Karpas-422 (cell line): ENCODE measurements around the gene ZWILCH. TPM values are rescaled to one million over a fixed set of nuclear protein-coding genes. Genes with fewer than 3 reads are reported as not detected.

Experiments
- DNase-seq: peaks from one replicate; pipeline ENCODE4 v3.0.0-alpha.2; 2015
- H2AFZ ChIP-seq: fragments of 200-600 bp; sonication (generic); 2 replicates; pipeline ENCODE4 v1.6.1; 2014; ENCODE audit warnings: antibody characterized with exemption, low read length, mixed read lengths
- H3K27ac ChIP-seq: fragments of 200-600 bp; sonication (generic); 2 replicates; pipeline ENCODE4 v1.5.1; 2014; ENCODE audit warnings: mild to moderate bottlenecking, low read length, moderate library complexity
- H3K27me3 ChIP-seq: fragments of 200-600 bp; sonication (generic); 2 replicates; pipeline ENCODE4 v1.6.1; 2014; ENCODE audit warnings: low read length, mixed read lengths
- H3K36me3 ChIP-seq: fragments of 200-600 bp; sonication (generic); 2 replicates; pipeline ENCODE4 v1.6.1; 2014; ENCODE audit warnings: low read length, mixed read lengths; ENCODE audit not compliant: insufficient read depth
- H3K4me1 ChIP-seq: fragments of 200-600 bp; sonication (generic); 2 replicates; pipeline ENCODE4 v1.6.1; 2014; ENCODE audit warnings: mild to moderate bottlenecking, low read length, mixed read lengths
- H3K4me2 ChIP-seq: fragments of 200-600 bp; sonication (generic); 2 replicates; pipeline ENCODE4 v1.6.1; 2014; ENCODE audit warnings: low read length, low read depth, mild to moderate bottlenecking; ENCODE audit not compliant: poor library complexity, severe bottlenecking
- H3K4me3 ChIP-seq: fragments of 200-600 bp; sonication (generic); 2 replicates; pipeline ENCODE4 v1.5.1; 2014; ENCODE audit warnings: mild to moderate bottlenecking, antibody characterized with exemption, low read length, mixed read lengths
- H3K79me2 ChIP-seq: fragments of 200-600 bp; sonication (generic); 2 replicates; pipeline ENCODE4 v1.6.1; 2014; ENCODE audit warnings: mild to moderate bottlenecking, low read length, mixed read lengths
- H3K9ac ChIP-seq: fragments of 200-600 bp; sonication (generic); 2 replicates; pipeline ENCODE4 v1.6.0; 2014; ENCODE audit warnings: low read length
- H3K9me2 ChIP-seq: fragments of 200-600 bp; sonication (generic), shearing (Covaris generic); replicated peaks from 2 replicates; pipeline ENCODE4 v1.6.0; 2014; ENCODE audit warnings: mild to moderate bottlenecking, low read length, moderate library complexity; ENCODE audit not compliant: insufficient read depth
- H3K9me3 ChIP-seq: fragments of 300-700, 200-600 bp; sonication (generic); 2 replicates; pipeline ENCODE4 v1.6.1; 2014; ENCODE audit warnings: low read length, mixed read lengths
- H4K20me1 ChIP-seq: fragments of 200-600 bp; sonication (generic); 2 replicates; pipeline ENCODE4 v1.6.1; 2014; ENCODE audit warnings: mild to moderate bottlenecking, antibody characterized with exemption, low read length, low read depth; ENCODE audit not compliant: insufficient read depth
- total RNA-seq: library from RNA; depleted of rRNA; stranded (reverse); fragments of >200 nt; shearing (Covaris generic); gene quantifications from 2 replicates; pipeline ENCODE4 v1.2.3, GENCODE V29; 2014; ENCODE audit warnings: low replicate concordance

Gene ZWILCH
- total RNA-seq, 1 experiment from 2014 or later: 20.8 TPM

DNA sequence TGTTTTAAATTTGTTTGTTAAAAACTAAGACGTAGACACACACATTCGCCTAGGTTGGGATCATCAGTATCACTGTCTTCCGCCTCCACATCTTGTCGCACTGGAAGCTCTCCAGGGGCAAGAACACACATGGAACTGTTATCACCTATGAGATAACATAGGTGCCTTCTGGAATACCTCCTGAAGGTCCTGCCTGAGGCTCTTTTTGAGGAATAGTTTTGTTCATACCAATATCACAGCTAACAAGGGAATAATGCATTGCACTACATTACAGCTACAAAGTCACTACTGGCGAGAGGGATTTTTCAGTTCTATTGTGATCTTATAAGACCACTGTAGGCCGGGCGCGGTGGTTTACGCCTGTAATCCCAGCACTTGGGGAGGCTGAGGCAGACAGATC lies 29.9 kb downstream of the ZWILCH start:
- H3K36me3 ChIP-seq: peaks cover 55% of the 10 kb centered on the region; the same call in 1 of the 2 replicates
- no peak overlapping the region for H3K4me3 ChIP-seq
- no peaks in the 10 kb centered on the region for H3K4me1 ChIP-seq
- no peaks in the 10 kb centered on the region; the same call in 1 of the 2 replicates for H3K79me2 ChIP-seq
- no peak overlapping the region for H3K4me2 ChIP-seq
- no peak overlapping the region for H2AFZ ChIP-seq
- H3K9me3 ChIP-seq: no peaks in the 10 kb centered on the region
- H3K27me3 ChIP-seq: no peaks in the 10 kb centered on the region
- DNase-seq: no peak
- no peak overlapping the region for H3K27ac ChIP-seq
- H3K9ac ChIP-seq: no peak overlapping the region
- no peaks in the 10 kb centered on the region for H3K9me2 ChIP-seq
- no peaks in the 10 kb centered on the region for H4K20me1 ChIP-seq

DNA sequence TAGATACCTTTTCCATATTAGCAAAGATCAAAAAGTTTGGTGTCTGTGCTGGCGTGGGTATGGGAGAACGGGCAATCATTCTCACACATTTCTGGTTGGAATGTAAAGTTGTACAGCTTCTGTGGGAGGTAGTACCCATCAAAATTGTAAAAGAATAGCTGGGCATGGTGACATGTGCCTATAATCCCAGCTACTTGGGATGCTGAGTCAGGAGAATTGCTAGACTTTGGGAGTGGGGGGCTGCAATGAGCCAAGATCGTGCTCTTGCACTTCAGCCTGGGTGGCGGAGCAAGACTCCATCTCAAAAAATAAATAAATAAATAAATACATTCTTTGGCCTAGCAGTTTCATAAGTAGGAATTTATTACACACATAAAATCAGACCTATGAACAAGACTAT lies 37.8 kb downstream of the ZWILCH start:
- Histone ChIP-seq H3K79me2 (no peaks in the 10 kb centered on the region), H3K27me3 (no peaks in the 10 kb centered on the region), H3K9me2 (no peaks in the 10 kb centered on the region), H3K4me1 (no peaks in the 10 kb centered on the region), H3K27ac (no peak overlapping the region), H4K20me1 (no peaks in the 10 kb centered on the region), H3K9ac (no peak overlapping the region), H3K36me3 (peaks cover 35% of the 10 kb centered on the region; the same call in 1 of the 2 replicates), H3K9me3 (no peaks in the 10 kb centered on the region), H2AFZ (no peak overlapping the region), H3K4me3 (no peak overlapping the region), H3K4me2 (no peak overlapping the region)
- DNase-seq: no peak

DNA sequence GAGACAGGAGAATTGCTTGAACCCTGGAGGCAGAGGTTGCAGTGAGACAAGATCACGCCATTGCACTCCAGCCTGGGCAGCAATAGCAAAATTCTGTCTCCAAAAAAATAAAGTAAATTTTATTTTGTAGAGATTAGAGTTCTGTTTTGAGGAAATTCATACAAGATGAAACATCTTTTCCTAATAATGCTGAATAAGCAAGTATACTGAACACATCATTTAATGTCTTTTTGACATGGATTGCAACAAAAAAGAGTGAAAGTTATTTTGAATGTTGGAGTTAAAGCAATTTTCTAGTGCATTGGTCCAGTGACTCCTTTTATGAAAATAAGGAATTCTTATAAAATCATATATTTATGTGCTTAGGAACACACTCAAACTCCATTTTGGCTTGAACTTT lies 40.1 kb downstream of the ZWILCH start:
- Histone ChIP-seq H3K9me2 (no peaks in the 10 kb centered on the region), H3K4me2 (no peak overlapping the region), H3K9ac (no peak overlapping the region), H3K27ac (no peak overlapping the region), H2AFZ (no peak overlapping the region), H3K4me1 (no peaks in the 10 kb centered on the region), H4K20me1 (no peaks in the 10 kb centered on the region), H3K4me3 (no peak overlapping the region), H3K27me3 (no peaks in the 10 kb centered on the region), H3K9me3 (no peaks in the 10 kb centered on the region), H3K36me3 (peaks cover 38% of the 10 kb centered on the region; the same call in 1 of the 2 replicates), H3K79me2 (no peaks in the 10 kb centered on the region)
- peak; percentile 10 for DNase-seq

DNA sequence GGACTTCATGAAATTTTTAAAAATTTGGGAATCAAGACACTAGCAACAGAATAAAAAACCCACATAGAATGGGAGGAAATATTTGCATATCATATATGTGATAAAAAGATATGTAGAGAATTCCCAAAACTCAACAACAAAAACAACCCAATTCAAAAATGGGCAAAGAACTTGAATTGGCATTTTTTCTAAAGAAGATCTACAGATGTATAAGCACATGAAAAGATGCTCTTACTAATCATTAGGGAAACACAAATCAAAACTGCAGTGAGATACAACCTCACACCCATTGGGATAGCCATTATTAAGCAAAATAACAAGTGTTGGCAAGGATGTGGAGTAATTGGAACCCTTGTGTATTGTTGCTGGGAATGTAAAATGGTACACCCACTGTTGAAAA lies 50.6 kb downstream of the ZWILCH start:
- Histone ChIP-seq H3K27ac (no peak overlapping the region), H3K27me3 (no peaks in the 10 kb centered on the region), H3K4me3 (no peak overlapping the region), H3K9me3 (no peaks in the 10 kb centered on the region), H3K79me2 (no peaks in the 10 kb centered on the region), H4K20me1 (no peaks in the 10 kb centered on the region), H3K4me2 (no peak overlapping the region), H2AFZ (no peak overlapping the region), H3K9ac (no peak overlapping the region), H3K9me2 (no peaks in the 10 kb centered on the region), H3K4me1 (no peaks in the 10 kb centered on the region), H3K36me3 (peaks cover 5% of the 10 kb centered on the region; the same call in 1 of the 2 replicates)
- peak; percentile 31 for DNase-seq

DNA sequence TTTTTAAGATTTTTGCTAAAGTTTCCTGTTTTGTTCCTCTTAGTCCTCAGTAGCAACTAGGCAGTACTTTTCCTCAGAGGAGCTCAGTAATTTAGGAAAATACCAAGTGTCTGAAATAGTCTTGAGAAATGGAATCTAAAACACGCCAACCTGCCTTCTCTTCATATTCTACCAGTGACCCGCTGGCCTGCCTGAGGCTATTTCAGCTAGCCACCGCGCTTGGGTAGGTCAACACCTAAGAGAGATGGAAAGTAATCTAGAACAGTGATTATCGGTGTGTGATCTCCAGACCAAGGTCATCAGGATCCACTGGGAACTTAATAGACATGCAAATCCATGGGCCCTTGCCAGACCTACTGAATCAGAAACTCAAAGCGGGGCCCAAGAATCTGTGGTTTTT lies 53.1 kb downstream of the ZWILCH start:
- H2AFZ ChIP-seq: no peak overlapping the region
- no peaks in the 10 kb centered on the region for H3K36me3 ChIP-seq
- no peak overlapping the region for H3K4me2 ChIP-seq
- H3K9ac ChIP-seq: no peak overlapping the region
- no peaks in the 10 kb centered on the region for H3K9me3 ChIP-seq
- DNase-seq: no peak
- no peak overlapping the region for H3K4me3 ChIP-seq
- no peaks in the 10 kb centered on the region for H3K27me3 ChIP-seq
- no peaks in the 10 kb centered on the region for H3K79me2 ChIP-seq
- no peaks in the 10 kb centered on the region for H3K4me1 ChIP-seq
- H3K27ac ChIP-seq: no peak overlapping the region
- no peaks in the 10 kb centered on the region for H4K20me1 ChIP-seq
- H3K9me2 ChIP-seq: no peaks in the 10 kb centered on the region

DNA sequence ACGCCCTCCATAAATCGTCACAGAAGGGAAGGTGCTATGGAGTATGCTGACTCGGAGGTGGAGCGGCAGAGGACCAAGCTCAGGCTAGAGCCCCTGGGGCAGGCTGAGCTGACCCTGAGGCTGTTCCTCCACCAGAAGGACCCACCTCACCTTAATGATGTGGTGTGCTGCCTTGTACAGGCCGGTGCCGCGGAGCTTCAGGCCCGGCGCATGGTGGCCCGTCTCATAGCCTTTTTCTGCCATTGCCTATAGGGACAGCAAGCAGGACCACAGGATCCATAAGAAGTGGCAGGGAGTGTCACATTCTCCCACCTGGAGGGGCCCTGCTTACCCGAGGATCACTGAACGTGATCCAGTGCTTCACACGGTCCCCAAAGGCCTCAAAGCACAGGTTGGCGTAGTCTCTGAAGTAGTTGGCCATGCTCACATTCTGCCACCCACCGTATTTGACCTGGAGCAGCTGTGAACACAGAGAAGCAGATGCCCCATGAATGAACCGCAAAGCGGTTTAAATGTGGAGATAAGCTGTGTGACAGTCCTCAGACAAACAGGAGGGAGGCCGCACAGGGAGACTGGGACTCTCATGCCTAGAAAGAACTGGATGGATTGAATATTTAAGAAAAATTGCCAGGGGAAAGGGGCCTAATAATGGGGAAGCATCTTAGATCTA lies 55.9 kb downstream of the ZWILCH start:
- Histone ChIP-seq H3K9ac (no peak overlapping the region), H3K27me3 (no peaks in the 10 kb centered on the region), H3K36me3 (no peaks in the 10 kb centered on the region), H3K79me2 (no peaks in the 10 kb centered on the region), H3K9me3 (no peaks in the 10 kb centered on the region), H3K9me2 (no peaks in the 10 kb centered on the region), H3K27ac (no peak overlapping the region), H2AFZ (no peak overlapping the region), H3K4me2 (no peak overlapping the region), H4K20me1 (no peaks in the 10 kb centered on the region), H3K4me3 (no peak overlapping the region), H3K4me1 (no peaks in the 10 kb centered on the region)
- DNase-seq: peak; percentile 31

DNA sequence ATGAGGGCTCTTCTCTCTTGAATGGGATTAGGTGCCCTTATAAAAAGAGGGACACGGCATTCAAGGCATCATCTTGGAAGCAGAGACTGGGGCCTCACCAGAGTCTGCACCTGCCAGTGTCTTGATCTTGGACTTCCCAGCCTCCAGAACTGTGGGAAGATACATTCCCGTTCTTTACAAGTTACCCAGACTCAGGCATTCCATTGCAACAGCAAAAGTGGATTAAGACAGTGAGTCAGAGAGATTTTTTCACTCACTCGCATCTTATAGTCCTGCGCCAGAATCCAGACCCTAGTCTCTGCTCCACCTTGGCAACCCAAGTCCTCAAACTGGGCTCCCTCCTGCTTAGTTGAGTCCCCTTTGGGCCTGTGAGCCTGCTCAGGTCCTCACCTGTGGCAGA lies 58.0 kb downstream of the ZWILCH start:
- H4K20me1 ChIP-seq: no peaks in the 10 kb centered on the region
- H3K9me3 ChIP-seq: no peaks in the 10 kb centered on the region
- no peak overlapping the region for H3K27ac ChIP-seq
- no peaks in the 10 kb centered on the region for H3K9me2 ChIP-seq
- no peaks in the 10 kb centered on the region for H3K79me2 ChIP-seq
- no peaks in the 10 kb centered on the region for H3K36me3 ChIP-seq
- H3K4me2 ChIP-seq: no peak overlapping the region
- peaks cover 3% of the 10 kb centered on the region; the same call in 1 of the 2 replicates for H3K4me1 ChIP-seq
- H2AFZ ChIP-seq: no peak overlapping the region
- no peak overlapping the region for H3K4me3 ChIP-seq
- H3K27me3 ChIP-seq: no peaks in the 10 kb centered on the region
- DNase-seq: no peak
- no peak overlapping the region for H3K9ac ChIP-seq

DNA sequence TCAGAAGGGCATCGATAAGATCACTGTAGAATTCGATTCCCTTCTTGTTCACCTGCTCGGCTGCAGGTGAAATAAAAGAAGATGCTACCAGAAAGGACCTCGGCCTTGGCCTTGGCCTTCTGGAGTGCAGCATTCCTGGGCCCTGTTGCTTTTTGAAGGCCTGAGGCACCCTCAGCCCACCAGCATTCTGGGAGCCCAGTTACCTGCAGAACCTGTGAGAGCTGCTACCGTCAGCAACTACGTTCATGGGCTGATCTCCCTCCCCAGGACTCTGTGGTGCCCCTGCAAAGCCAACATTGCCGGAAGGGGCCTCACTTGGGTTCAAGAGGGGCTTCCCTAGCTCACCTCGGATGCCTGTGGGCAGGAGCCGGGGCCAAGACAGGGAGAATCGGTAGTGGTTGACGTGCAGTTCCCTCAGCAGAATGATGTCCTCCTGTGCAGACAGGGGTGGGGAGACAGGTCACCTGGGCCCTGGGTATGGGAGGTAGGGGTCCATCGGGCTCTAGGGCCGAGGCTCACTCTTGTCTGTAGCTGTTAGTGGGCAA lies 58.5 kb downstream of the ZWILCH start:
- Histone ChIP-seq H3K36me3 (no peaks in the 10 kb centered on the region), H3K4me1 (peaks cover 3% of the 10 kb centered on the region; the same call in 1 of the 2 replicates), H3K27ac (no peak overlapping the region), H3K79me2 (no peaks in the 10 kb centered on the region), H3K9ac (no peak overlapping the region), H3K27me3 (no peaks in the 10 kb centered on the region), H3K4me2 (no peak overlapping the region), H3K9me2 (no peaks in the 10 kb centered on the region), H2AFZ (no peak overlapping the region), H4K20me1 (no peaks in the 10 kb centered on the region), H3K9me3 (no peaks in the 10 kb centered on the region), H3K4me3 (no peak overlapping the region)
- no peak for DNase-seq
